PC-3 (cell line): Measurements from ENCODE around the gene ANKRD9. TPM values are rescaled to one million over a fixed set of nuclear protein-coding genes. Genes with fewer than 3 reads are reported as not detected.

Experiments
- ATAC-seq: fragments of 200-7000 bp; cut with Tn5 transposase; 2 replicates; pipeline ENCODE4 v1.9.1; 2020; ENCODE audit warnings: mild to moderate bottlenecking, moderate library complexity
- BruUV-seq: library from RNA; stranded (reverse); fragments of 400-500 nt; replicated peaks from 2 replicates; lab custom pipeline; 2021; lab: Mats Ljungman, UMichigan
- CTCF ChIA-PET: fragments of 300-600 bp; sonication (Branson Sonifier 250); formaldehyde crosslinking; loops from one replicate; lab custom pipeline; 2022; ENCODE audit warnings: antibody characterized with exemption; lab: Charles Lee
- POLR2A ChIA-PET: fragments of 300-600 bp; sonication (Branson Sonifier 250); formaldehyde crosslinking; loops from one replicate; lab custom pipeline; 2022; ENCODE audit warnings: antibody characterized with exemption; ENCODE audit not compliant: unreplicated experiment; lab: Charles Lee
- DNase-seq: peaks from one replicate; pipeline ENCODE4 v3.0.0-alpha.2; 2015
- H2AFZ ChIP-seq: fragments of 300-600 bp; sonication (generic); 2 replicates; pipeline ENCODE4 v1.6.0; 2016; ENCODE audit warnings: antibody characterized with exemption, low read length
- H3F3A ChIP-seq: fragments of 300-600 bp; sonication (generic); one replicate; pipeline ENCODE4 v1.6.0; 2017; ENCODE audit warnings: antibody characterized with exemption, low read length, control low read depth, mild to moderate bottlenecking; ENCODE audit not compliant: unreplicated experiment
- H3K27ac ChIP-seq: fragments of 300-600 bp; sonication (generic); 2 replicates; pipeline ENCODE4 v1.5.1; 2016; ENCODE audit warnings: mild to moderate bottlenecking, low read length
- H3K27me3 ChIP-seq: fragments of 300-600 bp; sonication (generic); 2 replicates; pipeline ENCODE4 v1.6.1; 2016; ENCODE audit warnings: low read length, mixed read lengths
- H3K36me3 ChIP-seq: fragments of 300-600 bp; sonication (generic); 2 replicates; pipeline ENCODE4 v1.6.1; 2016; ENCODE audit warnings: low read depth, mixed run types, low read length, mixed read lengths
- H3K4me1 ChIP-seq: fragments of 300-600 bp; sonication (generic); 2 replicates; pipeline ENCODE4 v1.5.1; 2016; ENCODE audit warnings: low read length; ENCODE audit not compliant: insufficient read depth
- H3K4me2 ChIP-seq: fragments of 300-600 bp; sonication (generic); 2 replicates; pipeline ENCODE4 v1.6.0; 2016; ENCODE audit warnings: low read length
- H3K4me3 ChIP-seq: fragments of 300-600 bp; sonication (generic); 2 replicates; pipeline ENCODE4 v1.5.1; 2016; ENCODE audit warnings: mild to moderate bottlenecking, low read length, mixed read lengths
- H3K79me2 ChIP-seq: fragments of 300-600 bp; sonication (generic); 2 replicates; pipeline ENCODE4 v1.6.1; 2017; ENCODE audit warnings: low read length, mixed read lengths
- H3K9ac ChIP-seq: fragments of 300-600 bp; sonication (generic); 2 replicates; pipeline ENCODE4 v1.6.0; 2016; ENCODE audit warnings: mild to moderate bottlenecking, low read length
- H3K9me2 ChIP-seq: fragments of 300-600 bp; sonication (generic); replicated peaks from 2 replicates; pipeline ENCODE4 v1.6.1; 2016; ENCODE audit warnings: mixed run types, low read length, mixed read lengths
- H3K9me3 ChIP-seq: fragments of 300-600 bp; sonication (generic); 2 replicates; pipeline ENCODE4 v1.6.1; 2016; ENCODE audit warnings: low read length, mixed read lengths
- H4K20me1 ChIP-seq: fragments of 300-600 bp; sonication (generic); 2 replicates; pipeline ENCODE4 v1.6.1; 2016; ENCODE audit warnings: low read length, mixed read lengths
- EZH2 ChIP-seq: fragments of 300-600 bp; sonication (generic); IDR thresholded peaks from one replicate; pipeline ENCODE4 v1.6.1; 2017; ENCODE audit warnings: antibody characterized with exemption, mild to moderate bottlenecking, low read length; ENCODE audit not compliant: unreplicated experiment
- EZH2phosphoT487 ChIP-seq: fragments of 300-600 bp; sonication (generic); IDR thresholded peaks from 2 replicates; pipeline ENCODE4 v1.6.1; 2018; ENCODE audit warnings: mild to moderate bottlenecking, antibody characterized with exemption, low read length, borderline replicate concordance
- intact Hi-C: fragments of 100-400 bp; cut with micrococcal nuclease; formaldehyde crosslinking; loops from 2 replicates; pipeline ENCODE4 v1.9.0; 2023
- total RNA-seq: library from RNA; depleted of rRNA; stranded (reverse); fragments of >200 nt; gene quantifications from 2 replicates; pipeline ENCODE4 v1.2.3, GENCODE V29; 2014
- TF ChIP-seq, protein P1 (sequence below): fragments of 300-600 bp; sonication (generic); conservative IDR thresholded peaks from 2 replicates; pipeline ENCODE4 v1.5.1; 2017; ENCODE audit warnings: antibody characterized with exemption, low read depth, mild to moderate bottlenecking, low read length

Gene ANKRD9
- total RNA-seq, 1 experiment from 2014 or later, result 52.6 TPM

DNA sequence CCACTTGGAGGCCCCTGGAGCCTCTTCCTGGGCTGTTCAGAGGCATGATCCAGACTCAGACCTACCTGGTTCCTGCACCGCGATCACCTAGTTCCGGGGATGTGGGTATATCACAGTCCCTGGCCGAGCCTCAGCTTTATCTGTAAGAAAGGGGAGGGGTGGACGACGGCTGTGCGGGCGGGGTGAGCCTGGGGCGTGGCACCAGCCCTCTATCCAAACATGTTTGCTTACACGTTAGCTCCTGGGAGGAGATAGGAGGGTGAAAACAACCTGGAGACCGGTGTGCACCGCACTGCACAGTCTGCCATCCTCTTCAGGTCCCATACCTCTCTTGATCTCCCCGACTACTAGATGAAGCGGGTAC is 1.2 kb downstream of the ANKRD9 start:
- no peak for TF ChIP-seq EZH2
- TF ChIP-seq EZH2phosphoT487, result no peak
- TF ChIP-seq, protein P1, sequence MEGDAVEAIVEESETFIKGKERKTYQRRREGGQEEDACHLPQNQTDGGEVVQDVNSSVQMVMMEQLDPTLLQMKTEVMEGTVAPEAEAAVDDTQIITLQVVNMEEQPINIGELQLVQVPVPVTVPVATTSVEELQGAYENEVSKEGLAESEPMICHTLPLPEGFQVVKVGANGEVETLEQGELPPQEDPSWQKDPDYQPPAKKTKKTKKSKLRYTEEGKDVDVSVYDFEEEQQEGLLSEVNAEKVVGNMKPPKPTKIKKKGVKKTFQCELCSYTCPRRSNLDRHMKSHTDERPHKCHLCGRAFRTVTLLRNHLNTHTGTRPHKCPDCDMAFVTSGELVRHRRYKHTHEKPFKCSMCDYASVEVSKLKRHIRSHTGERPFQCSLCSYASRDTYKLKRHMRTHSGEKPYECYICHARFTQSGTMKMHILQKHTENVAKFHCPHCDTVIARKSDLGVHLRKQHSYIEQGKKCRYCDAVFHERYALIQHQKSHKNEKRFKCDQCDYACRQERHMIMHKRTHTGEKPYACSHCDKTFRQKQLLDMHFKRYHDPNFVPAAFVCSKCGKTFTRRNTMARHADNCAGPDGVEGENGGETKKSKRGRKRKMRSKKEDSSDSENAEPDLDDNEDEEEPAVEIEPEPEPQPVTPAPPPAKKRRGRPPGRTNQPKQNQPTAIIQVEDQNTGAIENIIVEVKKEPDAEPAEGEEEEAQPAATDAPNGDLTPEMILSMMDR, result no peak
- Histone ChIP-seq H3K36me3 (no peaks in the 10 kb centered on the region), H3K27ac (peak overlapping the region; percentile 71), H3K9ac (peak overlapping the region; percentile 80), H3K4me2 (peak overlapping the region; percentile 98), H3K27me3 (no peaks in the 10 kb centered on the region), H3K79me2 (peaks cover 6% of the 10 kb centered on the region; the same call in 1 of the 2 replicates), H3K9me3 (no peaks in the 10 kb centered on the region), H4K20me1 (no peaks in the 10 kb centered on the region), H3F3A (no peaks in the 10 kb centered on the region), H2AFZ (peak overlapping the region; percentile 65; the same call in 1 of the 2 replicates), H3K9me2 (no peaks in the 10 kb centered on the region), H3K4me3 (peak overlapping the region; percentile 80), H3K4me1 (peaks cover 31% of the 10 kb centered on the region)
- peak; percentile 78 for DNase-seq
- peak; percentile 48 for ATAC-seq
- ChIA-PET CTCF (interaction anchor here (0.6 to 1.3 kb wide), 2 partner anchors 70 to 265 kb away, joined by 3 to 9 read pairs; no protein-coding TSS in a partner anchor), POLR2A (interaction anchor here (0.5 to 0.6 kb wide), 2 partner anchors 147 to 338 kb away, joined by 3 read pairs; no protein-coding TSS in a partner anchor)
- intact Hi-C loops, result loop anchor here (2.0 kb wide), 1 partner anchor 70 kb away; no protein-coding TSS in a partner anchor
- no TSS peak for BruUV-seq

DNA sequence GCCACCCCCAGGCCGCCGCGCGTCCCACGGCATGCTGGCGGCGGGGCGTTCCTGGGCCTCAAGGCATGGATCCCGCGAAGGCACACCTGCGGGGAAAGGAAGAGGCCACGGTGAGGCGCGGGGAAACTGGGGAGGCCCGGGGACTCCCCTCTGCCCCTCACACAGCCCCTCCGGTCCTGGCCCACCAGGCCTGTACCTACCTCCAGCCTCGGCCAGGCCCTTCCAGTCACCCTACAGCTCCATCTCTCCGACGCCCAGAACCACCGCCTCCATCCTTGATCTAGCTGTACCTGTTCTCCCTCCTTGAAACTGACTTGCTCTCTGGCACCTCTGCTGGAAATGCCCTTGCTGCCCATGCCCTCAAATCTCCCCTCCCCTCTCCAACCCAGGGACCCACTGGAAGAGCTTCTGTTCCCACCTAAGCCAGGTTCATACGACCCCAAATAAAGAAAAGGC is 1.7 kb downstream of the ANKRD9 start:
- Histone ChIP-seq H3K4me2 (peak overlapping the region; percentile 98), H3K9ac (no peak overlapping the region), H3F3A (no peaks in the 10 kb centered on the region), H3K4me1 (peaks cover 32% of the 10 kb centered on the region), H3K9me2 (no peaks in the 10 kb centered on the region), H3K4me3 (peak overlapping the region; percentile 80), H3K27me3 (no peaks in the 10 kb centered on the region), H2AFZ (no peak overlapping the region), H3K27ac (0 out of 2 replicates have a peak overlapping the region, but pooled peaks have one; percentile 3), H4K20me1 (no peaks in the 10 kb centered on the region), H3K36me3 (no peaks in the 10 kb centered on the region), H3K79me2 (peaks cover 6% of the 10 kb centered on the region; the same call in 1 of the 2 replicates), H3K9me3 (no peaks in the 10 kb centered on the region)
- ATAC-seq (no peak), DNase-seq (no peak)
- ChIA-PET POLR2A (interaction anchor here (0.5 to 0.6 kb wide), 2 partner anchors 146 to 338 kb away, joined by 3 read pairs; no protein-coding TSS in a partner anchor), CTCF (interaction anchor here (0.6 to 1.3 kb wide), 2 partner anchors 69 to 266 kb away, joined by 3 to 9 read pairs; no protein-coding TSS in a partner anchor)
- BruUV-seq, result no TSS peak
- no peak for TF ChIP-seq EZH2
- TF ChIP-seq, protein P1, result peak; percentile 45
- intact Hi-C loops, result loop anchor here (2.0 kb wide), 1 partner anchor 69 kb away; no protein-coding TSS in a partner anchor
